Keratinocyte (primary cell): ENCODE data around the gene FAM53A.

Experiments used
- CTCF ChIP-seq, 3 experiments: IDR thresholded peaks in 1 of 3; conservative IDR thresholded peaks in 1 of 3; optimal IDR thresholded peaks in 1 of 3; 2 replicates in 2 of 3; 3 replicates in 1 of 3; pipeline versions ENCODE3 to v1.5.1; 2011; ENCODE audit warnings: low read length in 3 of 3, mild to moderate bottlenecking in 3 of 3, moderate library complexity in 2 of 3, control low read depth in 1 of 3, inconsistent platforms in 1 of 3; ENCODE audit not compliant: insufficient read depth in 2 of 3; ENCODE audit errors: extremely low read depth in 1 of 3
- EZH2 ChIP-seq: IDR thresholded peaks from one replicate; pipeline ENCODE4 v1.6.1; 2012; ENCODE audit warnings: inconsistent platforms, mild to moderate bottlenecking, low read length, moderate library complexity

GRCh38 chr4:1663549-1663948, 20.6 kb downstream of the FAM53A start:
- TF ChIP-seq CTCF (optimal IDR thresholded peaks at IDR 0.05 in 1 of 3, IDR thresholded peaks at IDR 0.05 in 1 of 3, conservative IDR thresholded peaks at IDR 0.05 in 1 of 3; ENCODE audit: extremely low read depth in 1 of 3, insufficient read depth in 2 of 3, low read length in 3 of 3) (no peak), EZH2 (no peak)
